ENCODE results near the gene ADAMTS6. TPM values are rescaled to one million over a fixed set of nuclear protein-coding genes. Genes with fewer than 3 reads are reported as not detected.

The ADAMTS6 gene
- total and polyA plus RNA-seq, 2 of the 13 experiments (the other 11 are each of a cell fraction or from before 2014, with no cell fraction given): 3.1 to 8.2 TPM

GRCh38 chr5:65120371-65120967, 361.3 kb downstream of the ADAMTS6 start:
- Histone ChIP-seq H3K4me3 (replicated peaks in 1 of 3; ENCODE audit: insufficient read depth in 1 of 3, low read depth in 2 of 3, low read length in 3 of 3) (no peak overlapping the region), H3K4me1 (ENCODE audit: insufficient read depth, low read length) (peaks cover 2% of the 10 kb centered on the region), H3K4me2 (ENCODE audit: low read depth, low read length) (no peak overlapping the region), H3K36me3 (replicated peaks in 1 of 2; ENCODE audit: control insufficient read depth in 1 of 2, insufficient read depth in 2 of 2, low read length in 2 of 2) (no peaks in the 10 kb centered on the region), H3K27ac (ENCODE audit: extremely low read length, insufficient read depth, low read length) (no peak overlapping the region), H4K20me1 (ENCODE audit: insufficient read depth, low read length) (no peaks in the 10 kb centered on the region), H3K79me2 (ENCODE audit: insufficient read depth, low read length) (no peaks in the 10 kb centered on the region), H3K9me3 (ENCODE audit: low read length) (peaks cover 13% of the 10 kb centered on the region), H3K9ac (ENCODE audit: insufficient read depth, low read depth, low read length) (no peak overlapping the region), H2AFZ (ENCODE audit: low read length) (no peak overlapping the region), H3K27me3 (ENCODE audit: control insufficient read depth in 1 of 2, insufficient read depth in 2 of 2, low read length in 2 of 2) (no peaks in the 10 kb centered on the region; a peak in 1 of 5 replicates)
- intact Hi-C loops (cut with micrococcal nuclease; ENCODE audit: unreplicated experiment) (no loop called here), in situ Hi-C loops (cut with HindIII; ENCODE audit: extremely low pct_ligation_motif_present, low pct_unique_long_range_greater_than_20kb) (no loop called here)
- no peak for FAIRE-seq
- no peak for DNase-seq (ENCODE audit: low spot score)
- 0% methylated on average over 2 of the region's 2 CpGs for WGBS (ENCODE audit: low lambda C conversion rate)
- no TSS peak for BruUV-seq (replicated peaks)
- CTCF ChIA-PET (ENCODE audit: low intra/inter-chr PET ratio, low total read pairs): no interaction called here
- POLR2A ChIA-PET: no interaction called here
- ATAC-seq: no peak
- TF ChIP-seq ZNF501 (CRISPR knock-in tag; IDR thresholded peaks at IDR 0.05) (no peak), ZNF556 (CRISPR knock-in tag; IDR thresholded peaks at IDR 0.05; ENCODE audit: borderline replicate concordance) (no peak), RCOR2 (CRISPR knock-in tag; IDR thresholded peaks at IDR 0.05) (no peak), ZNF281 (CRISPR knock-in tag; IDR thresholded peaks at IDR 0.05; ENCODE audit: borderline replicate concordance) (no peak), ZNF703 (CRISPR knock-in tag; IDR thresholded peaks at IDR 0.05; ENCODE audit: borderline replicate concordance) (no peak), LRRFIP1 (CRISPR knock-in tag; conservative IDR thresholded peaks at IDR 0.05) (no peak), MYPOP (CRISPR knock-in tag; IDR thresholded peaks at IDR 0.05) (no peak), E2F1 (CRISPR knock-in tag; IDR thresholded peaks at IDR 0.05) (no peak), TERF1 (CRISPR knock-in tag; IDR thresholded peaks at IDR 0.05) (no peak), SYNCRIP (IDR thresholded peaks at IDR 0.05; ENCODE audit: insufficient read depth, low read depth, low read length) (no peak), KMT2B (CRISPR knock-in tag; IDR thresholded peaks at IDR 0.05) (no peak), ZUFSP (CRISPR knock-in tag; IDR thresholded peaks at IDR 0.05; ENCODE audit: borderline replicate concordance) (no peak)
